ENCODE results near the gene SHANK1. TPM values are rescaled to one million over a fixed set of nuclear protein-coding genes. Genes with fewer than 3 reads are reported as not detected.
A peak's percentile ranks its signal among the peaks of the same experiment; 100 is the strongest.
"Not testable (repeated sequence)": the region's sequence is repeated elsewhere in the genome, so short reads cannot be mapped to it uniquely, and the experiment has no call there.

Gene SHANK1
- under 1 TPM in 2 of 6 donors, not detected in 4; 0.40 to 0.54 TPM for total RNA-seq

GRCh38 chr19:50719566-50719965 lies at the start of gene SHANK1:
Gene SHANK1, minus strand, starts transcription at chr19:50719802. Its CDS starts 2,883 bp downstream, at chr19:50716919.
- no peak for ATAC-seq (ENCODE audit: low FRiP score in 2 of 2)
- Histone ChIP-seq H3K36me3 (no peaks in the 10 kb centered on the region), H3K4me1 (peaks cover 17 to 33% (median 24%) of the 10 kb centered on the region in 4 donors), H3K9me3 (no peaks in the 10 kb centered on the region), H3K4me3 (peak within 1 kb of the TSS in 3 of 4 donors; percentile 13 to 35 (median 21)), H3K27ac (no peak within 1 kb of the TSS), H3K27me3 (peaks cover 2 to 37% (median 24%) of the 10 kb centered on the region in 4 donors)
- TF ChIP-seq POLR2AphosphoS5 (IDR thresholded peaks at IDR 0.05) = no peak
- no peak for TF ChIP-seq EP300 (IDR thresholded peaks at IDR 0.05)
- no peak for TF ChIP-seq POLR2A (IDR thresholded peaks at IDR 0.05)
- TF ChIP-seq, protein P1, sequence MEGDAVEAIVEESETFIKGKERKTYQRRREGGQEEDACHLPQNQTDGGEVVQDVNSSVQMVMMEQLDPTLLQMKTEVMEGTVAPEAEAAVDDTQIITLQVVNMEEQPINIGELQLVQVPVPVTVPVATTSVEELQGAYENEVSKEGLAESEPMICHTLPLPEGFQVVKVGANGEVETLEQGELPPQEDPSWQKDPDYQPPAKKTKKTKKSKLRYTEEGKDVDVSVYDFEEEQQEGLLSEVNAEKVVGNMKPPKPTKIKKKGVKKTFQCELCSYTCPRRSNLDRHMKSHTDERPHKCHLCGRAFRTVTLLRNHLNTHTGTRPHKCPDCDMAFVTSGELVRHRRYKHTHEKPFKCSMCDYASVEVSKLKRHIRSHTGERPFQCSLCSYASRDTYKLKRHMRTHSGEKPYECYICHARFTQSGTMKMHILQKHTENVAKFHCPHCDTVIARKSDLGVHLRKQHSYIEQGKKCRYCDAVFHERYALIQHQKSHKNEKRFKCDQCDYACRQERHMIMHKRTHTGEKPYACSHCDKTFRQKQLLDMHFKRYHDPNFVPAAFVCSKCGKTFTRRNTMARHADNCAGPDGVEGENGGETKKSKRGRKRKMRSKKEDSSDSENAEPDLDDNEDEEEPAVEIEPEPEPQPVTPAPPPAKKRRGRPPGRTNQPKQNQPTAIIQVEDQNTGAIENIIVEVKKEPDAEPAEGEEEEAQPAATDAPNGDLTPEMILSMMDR (IDR thresholded peaks at IDR 0.05) = no peak
- DNase-seq = peak in 1 of 2 donors; percentile 77
- WGBS, 2 donors = 8 to 9% methylated on average over 20 to 24 of the region's 47 CpGs

DNA sequence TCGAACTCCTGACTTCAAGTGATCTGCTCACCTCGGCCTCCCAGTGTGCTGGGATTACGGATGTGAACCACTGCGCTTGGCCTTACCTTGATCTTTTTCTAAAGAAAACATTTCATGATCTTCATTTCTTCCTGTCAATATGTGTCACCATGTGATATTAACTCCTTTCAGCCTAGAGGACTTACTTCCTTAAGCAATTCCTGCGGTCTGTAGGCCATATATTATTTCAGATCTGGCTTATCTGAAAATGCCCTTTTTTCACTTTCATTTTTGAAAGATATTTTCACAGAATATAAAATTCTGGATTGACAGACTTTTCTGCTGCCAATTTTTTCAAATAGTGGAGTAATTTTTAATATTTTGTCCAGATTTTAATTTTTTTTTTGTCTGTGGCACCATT lies 48.7 kb upstream of the SHANK1 start:
- Histone ChIP-seq H3K4me1 (no peaks in the 10 kb centered on the region), H3K9me3 (peaks cover 0 to 3% (median 0%) of the 10 kb centered on the region in 4 donors), H3K27ac (no peak overlapping the region), H3K4me3 (no peak overlapping the region), H3K36me3 (no peaks in the 10 kb centered on the region), H3K27me3 (no peaks in the 10 kb centered on the region)
- DNase-seq (no peak), ATAC-seq (ENCODE audit: low FRiP score in 2 of 2) (no peak)
- no peak for TF ChIP-seq POLR2A (IDR thresholded peaks at IDR 0.05)
- no peak for TF ChIP-seq POLR2AphosphoS5 (IDR thresholded peaks at IDR 0.05)
- TF ChIP-seq EP300 (IDR thresholded peaks at IDR 0.05) = no peak
- TF ChIP-seq, protein P1 (IDR thresholded peaks at IDR 0.05) = no peak
- WGBS, 2 donors = 51 to 58% methylated on average over 5 of the region's 5 CpGs

DNA sequence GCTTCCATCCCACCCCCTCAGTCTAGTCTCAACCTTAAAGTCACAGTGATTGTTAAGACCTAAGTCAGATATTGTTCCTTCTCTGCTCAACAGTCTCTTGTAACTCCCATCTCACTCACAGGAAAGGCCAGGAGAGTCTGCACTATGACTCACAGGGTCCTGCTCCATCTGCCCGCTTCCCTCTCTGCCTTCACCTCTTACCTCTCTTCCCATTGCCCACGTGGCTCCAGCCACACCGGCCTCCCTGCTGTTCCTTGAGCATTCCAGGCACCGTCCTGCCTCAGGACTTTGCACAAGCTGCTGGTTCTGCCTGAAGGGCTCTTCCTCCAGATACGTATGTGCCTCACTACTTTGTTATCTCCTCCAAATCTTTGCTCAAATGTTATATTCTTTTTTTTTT lies 47.7 kb upstream of the SHANK1 start:
- H3K9me3 ChIP-seq; ATAC-seq (ENCODE audit: low FRiP score in 2 of 2); H3K4me3 ChIP-seq; H3K4me1 ChIP-seq; H3K36me3 ChIP-seq; DNase-seq; H3K27ac ChIP-seq; H3K27me3 ChIP-seq: not testable (repeated sequence)
- 38 to 41% methylated on average over 5 of the region's 5 CpGs for whole genome bisulfite sequencing, 2 donors

GRCh38 chr19:50766746-50767145 lies 47.1 kb upstream of the SHANK1 start:
- not testable (repeated sequence) for H3K4me1 ChIP-seq; H3K27ac ChIP-seq; H3K9me3 ChIP-seq; H3K27me3 ChIP-seq; H3K4me3 ChIP-seq; H3K36me3 ChIP-seq; ATAC-seq (ENCODE audit: low FRiP score in 2 of 2); DNase-seq
- WGBS, 2 donors = 81 to 83% methylated on average over 8 to 12 of the region's 12 CpGs

GRCh38 chr19:50764409-50764808 lies 44.8 kb upstream of the SHANK1 start:
- Histone ChIP-seq H3K36me3 (no peaks in the 10 kb centered on the region), H3K4me3 (no peak overlapping the region), H3K27ac (no peak overlapping the region), H3K9me3 (peaks cover 0 to 5% (median 0%) of the 10 kb centered on the region in 4 donors), H3K4me1 (no peaks in the 10 kb centered on the region), H3K27me3 (no peaks in the 10 kb centered on the region)
- WGBS, 2 donors = 59 to 78% methylated on average over 6 to 7 of the region's 7 CpGs
- DNase-seq (no peak), ATAC-seq (ENCODE audit: low FRiP score in 2 of 2) (no peak)
- TF ChIP-seq, protein P1 (IDR thresholded peaks at IDR 0.05) = no peak
- TF ChIP-seq POLR2A (IDR thresholded peaks at IDR 0.05) (no peak), EP300 (IDR thresholded peaks at IDR 0.05) (no peak), POLR2AphosphoS5 (IDR thresholded peaks at IDR 0.05) (no peak)

DNA sequence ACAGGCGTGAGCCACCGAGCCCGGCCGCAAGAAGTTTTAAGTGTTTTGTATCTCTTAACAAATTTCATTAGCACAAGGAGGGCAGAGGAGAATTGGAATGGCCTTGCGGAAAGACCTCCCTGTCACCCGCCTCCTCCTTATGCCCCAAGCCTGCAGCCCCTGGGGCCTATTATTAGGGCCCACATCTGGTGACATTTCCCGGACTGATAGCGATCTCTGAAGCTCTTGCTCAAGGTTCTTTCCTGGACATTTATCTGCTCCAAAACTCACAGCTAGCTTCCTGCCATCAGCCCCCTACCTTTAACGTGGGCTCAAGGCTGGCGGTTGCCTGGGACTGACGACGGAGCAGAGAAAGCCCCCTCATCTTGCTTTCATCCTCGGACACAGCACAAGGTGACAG lies 43.9 kb upstream of the SHANK1 start:
- H3K9me3 ChIP-seq; H3K27me3 ChIP-seq; DNase-seq; H3K4me3 ChIP-seq; H3K27ac ChIP-seq; H3K4me1 ChIP-seq; H3K36me3 ChIP-seq; ATAC-seq (ENCODE audit: low FRiP score in 2 of 2): not testable (repeated sequence)
- 60 to 71% methylated on average over 9 to 11 of the region's 13 CpGs for WGBS, 2 donors

DNA sequence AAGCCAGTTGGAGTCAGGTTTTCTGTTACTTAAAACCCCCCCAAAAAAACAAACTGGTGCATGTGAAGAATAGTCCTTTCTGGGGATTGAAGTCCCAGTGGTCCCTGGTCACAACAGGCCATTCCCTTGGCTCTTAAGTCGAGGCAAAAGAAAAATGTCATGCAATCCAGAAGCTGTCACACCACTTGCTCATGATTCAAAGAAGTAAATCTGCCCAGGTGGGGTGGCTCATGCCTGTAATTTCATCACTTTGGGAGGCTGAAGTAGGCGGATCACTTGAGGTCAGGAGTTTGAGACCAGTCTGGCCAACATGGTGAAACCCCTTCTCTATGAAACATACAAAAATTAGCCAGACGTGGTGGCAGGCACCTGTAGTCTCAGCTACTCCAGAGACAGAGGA lies 41.9 kb upstream of the SHANK1 start:
- WGBS, 2 donors = 60 to 61% methylated on average over 3 of the region's 3 CpGs
- H3K4me3 ChIP-seq; H3K4me1 ChIP-seq; DNase-seq; H3K27ac ChIP-seq; H3K9me3 ChIP-seq; ATAC-seq (ENCODE audit: low FRiP score in 2 of 2); H3K27me3 ChIP-seq; H3K36me3 ChIP-seq: not testable (repeated sequence)

Measured in upper lobe of left lung (tissue), 6 donors.